Endometrial microvascular endothelial cells (primary cell): Measurements from ENCODE around the gene DNASE1L1. TPM values are rescaled to one million over a fixed set of nuclear protein-coding genes. Genes with fewer than 3 reads are reported as not detected.
"Not testable (repeated sequence)": the region's sequence is repeated elsewhere in the genome, so short reads cannot be mapped to it uniquely, and the experiment has no call there.

ENCODE experiments used
- in situ Hi-C: cut with HindIII; loops from 2 replicates; pipeline ENCODE4 v1.10.0; 2017; ENCODE audit warnings: low sequenced_read_pairs, low pct_unique_long_range_greater_than_20kb; ENCODE audit errors: inconsistent ontology term
- total RNA-seq: library from RNA; depleted of rRNA; stranded (reverse); fragments of >200 nt; gene quantifications from one replicate; pipeline ENCODE4 v1.2.3, GENCODE V29; 2015; ENCODE audit errors: inconsistent ontology term

The DNASE1L1 gene
- total RNA-seq, 1 donor from 2014 or later = 138 TPM

GRCh38 chrX:154396363-154396762 is 12.7 kb downstream of the DNASE1L1 start:
- in situ Hi-C loops = not testable (repeated sequence)

DNA sequence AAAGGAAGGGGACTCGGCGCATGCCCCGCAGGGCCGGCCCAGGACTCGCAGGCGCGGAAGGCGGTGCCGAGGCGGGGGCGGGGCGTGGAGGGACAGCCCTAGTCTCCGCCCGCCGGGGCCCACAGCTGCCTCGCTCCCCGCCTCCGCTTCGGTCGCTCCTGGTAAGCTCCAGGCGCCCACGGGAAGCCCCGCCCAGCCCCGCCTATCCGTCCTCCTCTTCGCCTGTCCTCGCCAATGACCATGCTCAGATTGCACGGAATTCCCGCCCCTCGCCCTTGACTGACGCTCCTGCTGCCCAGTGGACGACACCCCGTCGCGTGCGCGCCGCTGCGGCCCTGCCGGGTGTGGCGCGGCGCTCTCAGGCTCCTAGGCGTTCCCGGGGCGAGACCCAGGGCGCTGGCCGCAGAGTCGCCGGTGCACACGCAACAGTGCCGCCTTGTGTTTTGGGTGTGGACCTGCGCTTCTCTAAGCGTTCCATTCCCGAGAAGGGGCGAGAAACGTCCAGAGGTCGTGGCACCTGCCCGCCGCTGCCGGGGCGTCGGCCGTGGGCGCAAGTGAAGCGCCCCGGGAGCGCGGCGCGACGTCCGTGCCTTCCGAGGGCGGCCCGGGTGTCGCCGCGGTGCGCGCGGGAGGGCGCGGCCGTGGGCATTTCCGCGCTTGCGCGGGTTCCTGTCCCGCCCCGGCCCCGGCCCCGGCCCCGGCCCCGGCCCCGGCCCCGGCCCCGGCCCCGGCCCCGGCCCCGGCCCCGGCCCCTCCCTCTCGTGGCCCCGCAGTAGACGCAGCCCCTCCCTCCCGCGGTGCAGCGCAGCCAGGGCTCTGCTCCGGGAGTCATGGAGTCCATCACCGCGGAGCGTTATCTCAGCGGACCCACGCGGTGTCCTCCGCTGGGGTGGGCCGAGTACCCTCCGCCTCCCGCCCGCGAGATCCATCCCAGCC is 19.0 kb downstream of the DNASE1L1 start:
- in situ Hi-C loops = not testable (repeated sequence)

DNA sequence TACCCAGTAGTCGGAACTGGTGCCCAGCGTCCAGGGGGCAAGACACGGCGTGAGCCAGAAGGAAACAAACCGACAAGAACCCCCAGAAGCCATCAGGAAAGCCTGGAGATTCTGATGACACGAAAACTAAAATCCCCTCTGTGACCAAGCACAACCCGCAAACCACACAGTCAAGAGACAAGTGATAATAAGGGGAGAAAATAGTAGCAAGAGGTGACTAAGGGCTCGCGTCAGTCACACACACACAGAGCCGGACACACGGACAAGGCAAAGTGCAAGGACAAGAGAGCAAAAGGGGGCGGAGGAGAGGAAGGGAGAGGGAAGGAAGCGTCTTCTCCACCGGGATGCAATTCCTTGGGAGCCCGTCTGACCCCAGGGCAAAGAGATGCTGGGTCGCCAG is 20.4 kb downstream of the DNASE1L1 start:
- in situ Hi-C loops = not testable (repeated sequence)

- in situ Hi-C loops = not testable (repeated sequence)
These were observed 21.0 kb downstream of the DNASE1L1 start for GRCh38 chrX:154388094-154388493.

DNA sequence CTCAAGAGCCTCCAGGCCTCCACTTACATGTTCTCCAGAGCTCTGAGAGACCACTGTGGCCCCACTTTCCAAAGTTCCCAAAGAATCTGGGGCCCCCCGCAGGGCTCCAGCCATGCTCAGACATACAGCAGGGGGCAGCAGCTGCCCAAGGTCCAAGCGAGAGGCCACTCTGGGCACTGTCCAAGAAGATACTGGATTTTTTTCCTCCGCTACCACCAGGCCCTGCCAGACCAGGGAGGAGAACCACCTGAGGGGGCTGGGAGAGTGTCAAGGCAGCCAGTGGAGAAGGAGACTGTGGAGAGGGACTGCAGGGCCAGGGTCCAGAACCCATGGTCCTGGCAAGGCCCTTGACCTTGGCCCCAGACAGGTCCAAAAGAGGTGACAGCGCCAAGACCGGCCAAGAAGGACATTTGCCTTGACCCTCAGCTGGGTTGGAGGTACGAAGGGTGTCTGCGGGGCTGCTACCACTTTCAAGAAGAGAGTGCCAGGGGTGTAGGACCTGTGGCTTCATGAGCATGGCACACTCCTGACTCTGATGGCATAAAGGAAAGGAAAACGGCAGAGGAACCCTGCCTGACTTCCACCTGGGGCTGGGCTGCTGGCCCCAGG is 24.7 kb downstream of the DNASE1L1 start:
- in situ Hi-C loops = no loop called here

DNA sequence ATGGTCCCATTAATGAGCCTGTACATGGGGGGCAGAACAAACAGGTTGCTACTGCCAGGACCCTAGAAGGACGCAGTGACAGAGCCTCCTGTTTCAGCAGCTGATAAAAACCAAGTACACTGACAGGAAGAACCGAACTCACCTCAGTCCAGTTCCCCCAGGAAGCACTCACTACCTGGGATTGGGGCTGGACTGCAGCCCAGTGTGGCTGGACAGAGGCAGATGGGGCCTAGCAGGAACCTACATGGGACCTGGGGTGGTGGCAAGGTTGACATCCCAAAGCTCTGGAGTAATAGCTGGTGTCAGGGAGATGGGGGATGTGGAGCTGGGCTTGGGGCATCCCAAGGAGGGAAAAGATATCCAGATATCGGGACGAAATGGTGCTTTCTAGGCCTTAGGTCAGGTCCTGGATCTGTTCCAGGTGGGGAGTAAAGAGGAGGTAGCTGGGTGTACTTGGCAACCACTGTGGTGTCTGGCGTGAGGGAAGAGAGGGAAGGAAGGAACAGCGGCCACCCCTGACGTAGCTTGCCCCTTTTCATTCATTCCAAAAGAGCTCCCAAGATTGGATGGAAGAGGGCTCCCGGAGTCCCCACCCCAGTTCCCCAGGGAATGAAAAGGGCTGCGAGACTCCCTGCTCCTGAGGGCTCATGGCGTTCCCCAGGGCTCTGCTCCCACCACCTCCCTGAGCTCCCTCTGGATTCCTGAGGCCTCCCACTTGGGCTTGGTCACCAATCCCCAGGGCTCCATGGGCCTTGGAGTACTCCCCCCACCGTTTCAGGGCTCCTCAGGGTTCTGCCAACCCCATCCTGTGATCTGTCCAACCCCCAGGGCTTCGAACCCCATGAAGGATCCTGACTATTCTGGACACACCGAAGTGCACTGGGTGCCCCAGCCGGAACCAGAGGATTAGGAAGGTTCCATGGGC is 25.4 kb downstream of the DNASE1L1 start:
- in situ Hi-C loops = no loop called here

GRCh38 chrX:154382483-154383069 is 26.5 kb downstream of the DNASE1L1 start:
- in situ Hi-C loops = no loop called here

DNA sequence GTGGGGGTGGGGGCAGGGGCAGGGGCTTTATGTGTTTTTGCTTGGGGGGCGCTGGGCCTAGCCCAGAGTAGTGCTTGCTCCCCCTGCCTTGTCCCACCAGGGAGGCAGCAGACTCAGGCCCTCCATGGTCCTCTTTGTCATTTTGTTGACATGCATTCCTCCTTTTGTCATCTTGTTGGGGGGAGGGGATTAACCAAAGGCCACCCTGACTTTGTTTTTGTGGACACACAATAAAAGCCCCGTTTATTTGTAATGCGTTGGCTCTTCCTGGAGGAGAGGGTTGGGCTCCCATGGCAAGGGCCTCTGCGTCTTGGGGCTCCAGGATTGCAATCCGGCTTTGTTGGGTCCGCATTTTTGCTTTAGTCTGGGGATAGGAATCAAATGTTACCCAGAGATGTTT is 27.8 kb downstream of the DNASE1L1 start:
- in situ Hi-C loops = no loop called here

DNA sequence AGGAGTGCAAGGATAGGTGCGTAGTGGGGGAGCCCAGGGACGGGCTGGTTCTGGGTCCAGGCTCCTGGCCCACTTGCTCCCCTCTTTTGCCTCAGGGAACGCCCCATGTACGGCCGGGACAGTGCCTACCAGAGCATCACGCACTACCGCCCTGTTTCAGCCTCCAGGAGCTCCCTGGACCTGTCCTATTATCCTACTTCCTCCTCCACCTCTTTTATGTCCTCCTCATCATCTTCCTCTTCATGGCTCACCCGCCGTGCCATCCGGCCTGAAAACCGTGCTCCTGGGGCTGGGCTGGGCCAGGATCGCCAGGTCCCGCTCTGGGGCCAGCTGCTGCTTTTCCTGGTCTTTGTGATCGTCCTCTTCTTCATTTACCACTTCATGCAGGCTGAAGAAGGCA is 28.3 kb downstream of the DNASE1L1 start:
- in situ Hi-C loops = no loop called here

- in situ Hi-C loops = no loop called here
These were observed 28.9 kb downstream of the DNASE1L1 start for GRCh38 chrX:154380153-154380552.

- in situ Hi-C loops = no loop called here
These were observed 29.5 kb downstream of the DNASE1L1 start for GRCh38 chrX:154379569-154379951.

DNA sequence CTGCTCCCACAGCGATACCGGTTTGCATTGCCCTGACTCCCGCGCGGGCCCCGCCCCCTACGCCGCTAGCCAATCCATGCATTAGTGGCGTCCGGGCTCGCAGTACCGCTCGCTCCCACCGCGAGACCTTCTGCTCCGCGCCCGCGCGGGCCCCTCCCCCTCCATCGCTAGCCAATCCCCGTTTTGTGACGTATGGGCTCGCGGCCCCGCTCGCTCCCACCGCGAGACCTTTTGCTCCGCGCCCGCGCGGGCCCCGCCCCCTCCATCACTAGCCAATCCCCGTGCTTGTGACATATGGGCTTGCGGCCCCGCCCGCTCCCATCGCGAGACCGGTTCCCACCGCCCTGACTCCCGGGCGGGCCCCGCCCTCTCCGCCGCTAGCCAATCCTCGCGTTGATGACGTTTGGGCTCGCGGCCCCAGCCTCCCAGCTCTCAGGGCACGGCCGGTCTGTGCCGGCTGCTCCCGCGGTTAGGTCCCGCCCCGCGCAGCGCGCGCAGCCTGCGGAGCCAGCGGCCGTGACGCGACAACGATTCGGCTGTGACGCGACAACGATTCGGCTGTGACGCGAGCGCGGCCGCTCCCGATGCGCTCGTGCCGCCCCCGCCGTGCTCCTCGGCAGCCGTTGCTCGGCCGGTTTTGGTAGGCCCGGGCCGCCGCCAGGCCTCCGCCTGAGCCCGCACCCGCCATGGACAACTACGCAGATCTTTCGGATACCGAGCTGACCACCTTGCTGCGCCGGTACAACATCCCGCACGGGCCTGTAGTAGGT is 30.1 kb downstream of the DNASE1L1 start, which contains the start of gene EMD:
Gene EMD, plus strand, starts transcription at position 497 of the 770 bp plus-strand sequence. Its CDS starts 190 bp downstream, at position 687.
- in situ Hi-C loops = no loop called here

- in situ Hi-C loops = no loop called here
These were observed 30.8 kb downstream of the DNASE1L1 start for GRCh38 chrX:154378059-154378798.

- in situ Hi-C loops = no loop called here
These were observed 32.3 kb downstream of the DNASE1L1 start for GRCh38 chrX:154376774-154377173.

DNA sequence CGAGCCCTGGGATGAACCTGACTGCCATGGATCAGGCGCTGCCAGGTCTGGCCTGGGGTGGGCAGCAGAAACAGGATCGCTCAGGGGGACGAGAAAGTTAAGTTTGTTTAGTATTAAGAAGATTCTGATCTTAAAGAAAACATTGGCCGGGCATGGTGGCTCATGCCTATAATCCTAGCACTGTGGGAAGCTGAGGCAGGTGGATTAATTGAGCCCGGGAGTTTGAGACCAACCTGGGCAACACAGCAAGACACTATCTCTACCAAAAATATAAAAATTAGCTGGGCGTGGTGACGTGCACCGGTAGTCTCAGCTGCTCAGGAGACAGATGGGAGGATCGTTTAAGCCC is 33.9 kb downstream of the DNASE1L1 start:
- in situ Hi-C loops = no loop called here

DNA sequence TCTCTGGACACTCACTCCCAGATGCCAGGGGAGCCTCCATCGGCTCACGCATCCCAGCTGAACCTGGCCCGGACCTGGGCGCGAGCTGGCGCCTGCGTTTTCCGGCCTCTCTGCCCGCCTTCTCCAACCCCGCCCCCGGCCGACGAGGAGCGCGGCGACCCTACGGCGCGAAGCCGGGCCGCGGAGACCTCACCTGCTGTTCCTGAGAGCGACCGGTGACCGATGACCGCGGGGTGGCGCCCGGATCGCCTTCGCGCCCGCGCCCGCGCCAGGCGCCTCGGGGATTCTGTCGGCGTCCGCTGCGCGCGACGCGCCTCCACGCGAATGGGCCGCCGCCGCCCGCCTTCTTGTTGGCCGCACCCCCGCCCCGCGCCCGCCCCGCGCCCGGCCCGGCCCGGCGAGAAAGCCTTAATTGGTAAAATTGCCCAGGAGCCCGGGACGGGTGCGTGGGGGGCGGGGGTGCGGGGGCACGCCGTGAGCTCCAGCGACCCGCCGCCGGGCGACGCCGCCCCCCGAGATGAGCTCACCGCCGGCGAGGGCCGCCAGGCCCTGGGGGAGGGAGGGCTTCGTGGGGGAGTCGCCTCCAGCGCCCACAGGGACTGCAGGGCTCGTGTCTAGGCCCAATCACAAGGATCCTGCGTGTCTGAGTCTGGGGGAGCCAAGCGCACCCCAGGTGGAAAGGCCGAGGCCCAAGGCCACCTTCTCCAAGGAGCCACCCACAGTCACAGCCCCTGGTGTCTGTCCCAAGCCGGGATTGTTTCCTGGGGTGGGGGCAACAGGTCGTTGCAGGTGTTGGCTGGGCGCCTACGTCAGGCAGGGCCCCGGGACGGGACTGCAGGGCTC is 34.5 kb downstream of the DNASE1L1 start, which contains the start of gene FLNA:
Gene FLNA, minus strand, starts transcription at position 322 of the 843 bp plus-strand sequence. CDS start 3,389 bp downstream, outside the sequence.
- in situ Hi-C loops = no loop called here
